Fibroblast of skin of left quadriceps (primary cell): ENCODE measurements around the gene FOXRED1.

ENCODE experiments used
- DNase-seq, 2 experiments: peaks; one replicate each; pipeline ENCODE4 v3.0.0-alpha.2; 2013; ENCODE audit warnings: low read depth in 2 of 2

Gene FOXRED1

DNA sequence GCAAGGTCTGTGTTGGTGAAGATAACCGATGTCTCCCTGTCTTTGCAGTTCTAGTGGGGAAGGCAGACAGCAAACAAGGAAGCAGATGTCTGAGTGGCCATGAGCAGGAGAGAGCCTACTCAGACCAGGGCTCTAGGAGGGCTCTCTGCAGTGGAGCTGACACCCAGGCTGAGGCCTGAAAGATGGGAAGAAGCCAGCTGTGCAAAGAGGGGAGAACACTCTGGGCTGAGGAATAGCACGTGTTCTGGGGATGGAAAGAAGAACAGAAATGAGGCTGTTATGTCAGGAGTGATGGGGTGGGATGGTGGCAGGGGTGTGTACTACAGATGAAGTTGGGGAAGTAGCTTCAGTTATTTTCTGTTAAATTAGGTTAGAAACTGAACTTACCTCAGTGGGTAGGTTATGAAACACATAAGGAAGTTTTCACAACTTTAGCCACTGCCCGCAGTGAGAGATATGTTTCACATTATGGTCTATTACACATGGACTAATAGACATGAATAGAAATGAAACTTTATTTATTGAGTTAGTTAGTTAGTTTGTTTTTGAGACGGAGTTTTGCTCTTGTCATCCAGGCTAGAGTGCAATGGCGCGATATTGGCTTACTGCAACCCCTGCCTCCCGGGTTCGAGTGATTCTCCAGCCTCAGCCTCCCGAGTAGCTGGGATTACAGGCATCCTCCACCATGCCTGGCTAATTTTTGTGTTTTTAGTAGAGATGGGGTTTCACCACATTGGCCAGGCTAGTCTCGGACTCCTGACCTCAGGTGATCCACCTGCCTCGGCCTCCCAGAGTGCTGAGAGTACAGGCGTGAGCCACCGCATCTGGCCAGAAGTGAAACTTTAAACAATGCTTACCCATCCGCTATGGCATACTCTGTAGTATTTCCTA lies 42.7 kb downstream of the FOXRED1 start:
- no peak for DNase-seq

DNA sequence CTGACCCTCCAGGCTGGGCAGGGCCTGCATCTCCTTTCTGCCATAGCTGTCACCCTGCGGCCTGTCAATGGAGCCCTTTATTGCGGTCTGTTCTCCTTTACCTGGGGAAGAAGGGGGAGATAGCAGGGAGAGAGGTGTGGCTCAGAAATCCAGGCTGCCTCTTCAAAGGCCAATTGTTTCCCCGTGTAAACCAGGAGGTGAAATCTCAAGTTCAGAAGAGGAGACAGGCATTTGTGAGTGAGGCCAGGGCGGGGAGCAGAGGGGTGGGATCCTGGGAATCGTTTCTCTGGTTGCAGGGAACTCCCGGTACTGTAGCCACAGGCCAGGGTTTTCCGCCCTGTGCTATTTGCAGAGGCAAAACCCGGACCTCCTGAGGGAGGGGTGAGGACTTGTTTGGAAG lies 44.0 kb downstream of the FOXRED1 start:
- DNase-seq, result no peak

DNA sequence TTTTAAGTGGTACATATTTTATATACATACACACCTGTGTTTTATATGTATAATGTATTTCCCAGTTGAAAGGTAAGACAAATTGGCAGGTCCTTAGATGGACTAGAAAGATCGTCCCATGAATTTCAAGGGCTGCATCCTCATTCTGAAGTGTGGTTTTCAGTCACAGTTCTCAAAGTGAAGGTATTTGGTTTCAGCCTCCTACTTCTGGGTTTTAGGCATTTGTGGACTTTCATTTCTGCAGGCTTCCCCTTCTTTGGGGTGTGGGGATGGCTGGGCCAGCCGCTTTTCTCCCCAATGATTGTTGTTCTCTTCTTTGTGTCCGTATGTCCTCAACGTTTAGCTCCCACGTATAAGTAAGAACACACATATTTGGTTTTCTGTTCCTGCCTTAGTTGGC lies 44.9 kb downstream of the FOXRED1 start:
- DNase-seq, result no peak

DNA sequence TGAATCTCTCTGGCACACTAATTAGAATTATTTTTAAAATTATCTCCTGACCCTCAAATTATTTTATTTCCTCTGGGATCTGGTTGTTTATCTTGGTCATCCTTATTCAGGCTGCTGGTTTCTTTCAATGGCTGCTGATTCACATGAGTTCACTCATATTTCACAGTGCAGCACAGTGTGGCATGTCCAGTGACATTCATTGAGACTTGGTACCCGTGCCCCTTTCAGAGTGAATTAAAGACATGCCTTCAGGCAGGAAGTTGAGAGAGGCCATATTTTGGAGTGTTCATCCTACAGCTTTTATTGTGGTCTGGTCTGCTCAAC lies 48.4 kb downstream of the FOXRED1 start:
- no peak for DNase-seq

DNA sequence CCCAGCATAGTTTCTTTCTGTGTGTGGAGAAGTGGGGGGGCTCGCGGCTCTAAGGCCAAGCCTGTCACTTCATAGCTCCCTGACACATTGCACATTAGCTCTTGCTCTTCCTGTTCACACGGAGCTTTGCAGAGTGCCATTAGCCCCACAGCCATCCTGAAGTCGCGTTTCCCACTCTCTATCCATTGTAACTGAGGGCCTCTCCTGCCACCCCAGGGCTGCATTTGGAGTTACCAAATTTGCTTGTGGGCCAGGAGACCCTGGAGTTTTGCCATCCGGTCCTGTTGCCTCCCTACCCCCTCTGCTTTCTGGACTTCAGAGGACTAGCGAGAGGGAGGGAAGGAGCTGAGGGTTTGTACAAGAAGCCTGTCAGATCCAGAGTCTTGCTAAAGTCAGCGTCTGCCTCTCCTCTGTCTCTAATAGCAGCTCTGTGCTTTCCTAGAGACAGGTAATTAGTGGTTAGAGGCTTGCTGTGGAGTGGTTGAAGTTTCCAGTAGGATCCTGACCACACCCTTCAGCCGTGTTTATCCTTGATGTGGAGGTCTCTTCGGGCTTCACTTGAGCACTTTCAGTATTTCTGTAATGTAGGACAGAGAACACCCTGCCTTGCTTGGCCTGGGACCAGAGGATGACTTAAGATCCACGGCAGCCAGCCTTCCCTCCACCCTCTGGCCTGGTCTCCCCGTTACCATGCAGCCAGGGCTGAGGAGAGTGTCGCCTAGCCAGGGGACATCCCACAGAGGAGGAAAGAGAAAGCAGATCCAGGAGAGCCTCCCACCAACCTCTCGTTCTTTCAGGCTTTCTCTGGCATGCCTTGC lies 49.0 kb downstream of the FOXRED1 start:
- DNase-seq, result peak in 1 of 2 experiments; percentile 73

DNA sequence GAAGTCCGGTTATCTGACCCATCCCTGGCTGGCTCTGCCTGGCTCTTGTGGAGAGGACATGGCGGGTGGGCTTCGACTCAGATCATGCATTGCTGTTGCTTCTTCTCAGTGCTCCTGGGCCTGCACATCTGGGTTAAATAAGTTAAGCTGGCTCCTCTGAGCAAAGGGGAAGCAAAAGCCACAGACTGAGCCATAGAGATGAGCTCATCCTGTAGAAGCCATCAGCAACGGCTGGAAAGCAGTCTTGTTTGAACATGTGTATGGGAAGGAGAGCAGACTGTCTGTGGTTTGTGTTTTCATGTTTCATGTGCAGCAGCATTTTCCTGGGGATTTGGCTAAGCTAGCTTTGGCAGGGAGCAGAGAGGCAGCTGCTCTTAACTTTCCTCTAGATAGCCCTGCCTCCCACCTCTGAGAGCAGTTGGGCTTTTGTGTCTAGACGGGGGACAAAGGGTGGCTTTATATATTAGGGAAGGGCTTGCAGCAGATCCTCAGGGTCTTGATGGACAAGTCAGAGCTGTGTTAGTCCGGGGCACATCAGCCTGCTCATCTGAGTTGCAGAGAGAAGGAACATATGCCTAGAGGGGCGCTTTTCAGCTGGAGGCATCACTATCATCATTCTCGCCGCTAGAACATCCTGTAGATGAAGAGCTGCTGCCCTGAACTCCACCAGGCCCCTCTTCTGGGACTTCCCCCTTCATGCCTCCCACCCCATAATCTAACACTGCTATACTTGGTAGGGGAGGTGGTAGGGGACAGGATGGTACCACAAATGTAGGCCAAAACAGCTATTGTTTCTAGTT lies 49.8 kb downstream of the FOXRED1 start:
- DNase-seq, result peak; percentile 94 to 95

DNA sequence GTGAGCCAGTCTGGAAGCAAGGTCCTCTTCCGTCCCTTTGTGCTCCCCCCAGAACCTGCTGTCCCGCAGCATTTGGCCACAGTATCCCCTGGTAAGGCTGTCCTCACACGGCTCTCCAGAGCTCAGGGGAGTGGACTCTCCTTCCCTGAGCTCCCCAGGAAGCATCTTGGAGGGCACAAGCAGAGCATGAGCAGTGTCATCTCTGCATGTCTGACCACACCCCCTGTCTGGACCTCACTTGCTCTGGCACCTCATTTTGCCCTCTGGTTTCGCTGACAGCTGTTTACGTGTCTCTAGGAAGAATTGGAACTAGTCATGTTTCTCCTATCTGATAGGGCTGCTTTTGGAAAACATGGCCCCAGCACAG lies 50.4 kb downstream of the FOXRED1 start:
- no peak for DNase-seq

DNA sequence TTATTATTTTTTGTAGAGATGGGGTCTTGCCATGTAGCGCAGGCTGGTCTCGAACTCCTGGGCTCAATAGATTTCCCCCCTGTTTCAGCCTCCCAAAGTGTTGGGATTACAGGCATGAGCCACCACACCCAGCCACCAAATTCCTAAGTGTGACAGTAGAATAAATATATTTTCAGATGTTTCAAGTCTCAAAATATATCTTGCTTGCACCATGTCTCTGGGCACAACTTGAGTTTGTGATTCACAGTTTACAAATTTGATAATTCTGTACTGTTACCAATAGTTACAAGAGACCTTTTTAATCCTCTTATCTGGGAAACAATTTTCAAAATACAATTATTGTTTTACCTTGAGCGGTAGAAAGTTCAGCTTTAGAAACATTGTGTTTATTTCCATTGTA lies 54.0 kb downstream of the FOXRED1 start:
- no peak for DNase-seq

DNA sequence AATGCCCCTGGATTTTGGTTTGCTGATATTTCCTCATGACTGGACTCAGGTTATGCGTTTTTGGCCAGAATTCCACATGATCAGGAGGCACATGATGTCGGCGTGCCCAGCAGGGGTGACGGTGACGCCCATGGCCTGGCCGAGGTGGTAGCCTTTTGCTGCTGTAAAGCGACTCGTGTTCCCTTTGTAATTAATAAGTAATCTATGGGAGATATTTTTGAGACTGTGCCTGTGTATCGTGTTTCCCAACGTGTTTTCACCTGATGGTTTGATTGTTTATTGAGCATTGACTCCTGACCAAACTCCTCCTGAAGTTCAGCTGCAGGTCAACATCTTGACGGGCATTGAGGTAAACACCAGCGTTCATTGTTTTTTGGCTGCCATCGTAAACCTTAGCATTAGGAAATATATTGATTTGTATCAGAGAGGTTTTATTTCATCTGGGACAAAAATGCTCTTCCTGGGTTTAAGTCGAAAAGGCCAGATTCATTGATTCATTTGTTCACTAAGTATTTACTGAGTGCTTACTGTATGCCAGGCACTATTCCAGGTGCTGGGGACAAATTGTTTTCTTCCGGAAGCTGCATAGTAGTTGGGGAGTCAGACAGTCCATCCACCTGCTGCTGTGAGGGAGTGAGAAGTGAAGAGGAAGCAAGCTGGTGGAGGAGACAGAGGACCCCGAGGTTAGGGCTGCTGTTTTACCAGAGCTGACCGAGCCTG lies 58.5 kb downstream of the FOXRED1 start:
- DNase-seq, result no peak
